PFSK-1 (cell line): ENCODE measurements around the gene EVA1A.

Source experiments
- FOXP2 ChIP-seq: optimal IDR thresholded peaks from 2 replicates; pipeline ENCODE3; 2011; ENCODE audit warnings: borderline replicate concordance, control low read depth, inconsistent platforms; ENCODE audit not compliant: insufficient read depth; ENCODE audit errors: extremely low read length, extremely low read depth
- POLR2AphosphoS5 ChIP-seq: IDR thresholded peaks from 2 replicates; pipeline ENCODE4 v1.6.1; 2012; ENCODE audit warnings: low read depth, mild to moderate bottlenecking, control low read depth, low read length, moderate library complexity
- SIN3A ChIP-seq: IDR thresholded peaks from 2 replicates; pipeline ENCODE4 v1.6.1; 2012; ENCODE audit warnings: mild to moderate bottlenecking, low read length, moderate library complexity, borderline replicate concordance; ENCODE audit not compliant: insufficient read depth
- TAF1 ChIP-seq: IDR thresholded peaks from 2 replicates; pipeline ENCODE4 v1.6.1; 2012; ENCODE audit warnings: low read length, control low read depth, borderline replicate concordance; ENCODE audit not compliant: insufficient read depth
- TF ChIP-seq, protein P1 (sequence below), 2 experiments: IDR thresholded peaks; 2 replicates each; pipeline versions ENCODE4 v1.6.1 to v1.8.0; 2011 to 2012; ENCODE audit warnings: low read depth in 2 of 2, low read length in 2 of 2, control low read depth in 1 of 2, inconsistent platforms in 1 of 2, mild to moderate bottlenecking in 1 of 2, moderate library complexity in 1 of 2; ENCODE audit not compliant: insufficient read depth in 1 of 2

The EVA1A gene

DNA sequence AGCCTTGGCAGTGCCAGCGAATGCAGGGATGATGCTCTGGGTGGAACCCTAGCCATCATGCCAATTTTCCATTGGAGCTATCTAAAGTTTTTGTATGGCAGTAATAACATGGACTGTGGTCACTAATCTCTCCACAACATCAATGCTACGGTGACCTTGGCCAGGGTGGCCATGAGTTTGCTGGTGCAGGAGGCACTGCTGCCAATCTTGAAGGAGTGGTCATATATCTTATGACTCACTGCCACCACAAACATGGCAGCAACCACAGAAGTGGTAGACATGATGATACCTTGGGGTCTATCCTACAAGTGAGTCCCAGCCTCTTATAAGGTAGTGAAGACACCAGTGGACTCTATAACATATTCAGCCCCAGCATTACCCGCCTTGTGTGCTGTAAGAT lies 104.6 kb downstream of the EVA1A start:
- TF ChIP-seq POLR2AphosphoS5: no peak
- no peak for TF ChIP-seq SIN3A
- TF ChIP-seq FOXP2: no peak
- no peak for TF ChIP-seq TAF1
- TF ChIP-seq, protein P1, sequence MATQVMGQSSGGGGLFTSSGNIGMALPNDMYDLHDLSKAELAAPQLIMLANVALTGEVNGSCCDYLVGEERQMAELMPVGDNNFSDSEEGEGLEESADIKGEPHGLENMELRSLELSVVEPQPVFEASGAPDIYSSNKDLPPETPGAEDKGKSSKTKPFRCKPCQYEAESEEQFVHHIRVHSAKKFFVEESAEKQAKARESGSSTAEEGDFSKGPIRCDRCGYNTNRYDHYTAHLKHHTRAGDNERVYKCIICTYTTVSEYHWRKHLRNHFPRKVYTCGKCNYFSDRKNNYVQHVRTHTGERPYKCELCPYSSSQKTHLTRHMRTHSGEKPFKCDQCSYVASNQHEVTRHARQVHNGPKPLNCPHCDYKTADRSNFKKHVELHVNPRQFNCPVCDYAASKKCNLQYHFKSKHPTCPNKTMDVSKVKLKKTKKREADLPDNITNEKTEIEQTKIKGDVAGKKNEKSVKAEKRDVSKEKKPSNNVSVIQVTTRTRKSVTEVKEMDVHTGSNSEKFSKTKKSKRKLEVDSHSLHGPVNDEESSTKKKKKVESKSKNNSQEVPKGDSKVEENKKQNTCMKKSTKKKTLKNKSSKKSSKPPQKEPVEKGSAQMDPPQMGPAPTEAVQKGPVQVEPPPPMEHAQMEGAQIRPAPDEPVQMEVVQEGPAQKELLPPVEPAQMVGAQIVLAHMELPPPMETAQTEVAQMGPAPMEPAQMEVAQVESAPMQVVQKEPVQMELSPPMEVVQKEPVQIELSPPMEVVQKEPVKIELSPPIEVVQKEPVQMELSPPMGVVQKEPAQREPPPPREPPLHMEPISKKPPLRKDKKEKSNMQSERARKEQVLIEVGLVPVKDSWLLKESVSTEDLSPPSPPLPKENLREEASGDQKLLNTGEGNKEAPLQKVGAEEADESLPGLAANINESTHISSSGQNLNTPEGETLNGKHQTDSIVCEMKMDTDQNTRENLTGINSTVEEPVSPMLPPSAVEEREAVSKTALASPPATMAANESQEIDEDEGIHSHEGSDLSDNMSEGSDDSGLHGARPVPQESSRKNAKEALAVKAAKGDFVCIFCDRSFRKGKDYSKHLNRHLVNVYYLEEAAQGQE (IDR thresholded peaks at IDR 0.05; ENCODE audit: insufficient read depth in 1 of 2, low read depth in 2 of 2, low read length in 2 of 2): no peak

DNA sequence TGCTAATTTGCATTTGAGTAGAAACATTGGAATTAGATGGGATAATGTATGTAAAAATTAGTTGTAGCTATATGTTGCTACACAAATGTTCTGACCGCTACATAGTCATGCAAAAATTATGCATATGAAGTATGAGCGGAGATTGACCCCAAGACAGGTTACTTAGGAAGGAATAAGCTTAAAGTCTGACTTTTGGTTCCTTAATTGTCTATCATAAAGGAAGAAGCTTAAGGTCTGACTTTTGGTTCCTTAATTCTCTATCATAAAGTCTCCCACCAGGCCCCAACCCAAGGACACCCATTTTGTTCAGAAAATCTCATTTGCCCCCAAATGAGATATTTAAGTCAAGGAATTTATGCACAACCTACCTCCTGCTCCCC lies 106.5 kb downstream of the EVA1A start:
- TF ChIP-seq POLR2AphosphoS5 (no peak), SIN3A (no peak), FOXP2 (no peak), TAF1 (no peak)
- TF ChIP-seq, protein P1 (IDR thresholded peaks at IDR 0.05; ENCODE audit: insufficient read depth in 1 of 2, low read depth in 2 of 2, low read length in 2 of 2): no peak

DNA sequence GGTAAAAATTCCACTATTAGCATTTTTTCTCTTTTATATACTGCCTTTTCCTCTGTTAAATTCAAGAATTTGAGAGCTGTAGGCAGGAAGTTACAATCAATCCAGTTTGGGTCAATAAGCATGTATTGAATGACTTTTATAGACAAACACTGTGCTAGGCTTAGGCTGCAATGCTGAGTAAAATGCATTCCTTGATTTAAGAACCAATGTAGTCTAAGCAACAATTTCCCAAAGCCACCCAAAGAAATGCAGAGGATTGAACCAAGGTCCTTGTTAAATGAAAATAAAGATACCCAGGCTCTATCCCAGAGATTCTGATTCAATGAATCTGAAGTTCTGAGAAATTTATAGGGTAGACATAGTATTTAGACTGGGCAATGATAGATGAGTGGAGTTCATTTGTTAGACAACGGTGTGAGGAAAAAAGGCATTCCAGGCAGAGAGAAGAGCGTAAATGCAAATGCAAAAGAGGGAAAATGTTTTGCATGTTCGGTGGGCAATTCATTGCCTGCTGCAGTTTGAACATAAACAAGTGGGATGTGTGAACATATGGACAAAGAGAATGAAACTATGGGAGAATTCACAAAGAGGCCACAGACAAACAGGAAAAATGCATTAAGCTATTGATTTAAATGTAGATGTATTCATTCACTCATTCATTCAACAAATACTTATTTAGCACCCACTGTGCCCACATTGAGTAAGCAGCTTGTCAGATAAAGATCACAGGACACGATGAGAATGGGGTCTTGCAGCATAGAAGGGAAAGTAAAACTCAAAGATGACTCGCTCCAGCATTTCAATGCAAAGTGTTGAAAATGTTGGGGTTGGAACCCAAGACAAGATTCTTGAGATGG lies 107.1 kb downstream of the EVA1A start:
- TF ChIP-seq FOXP2 (no peak), POLR2AphosphoS5 (no peak), SIN3A (no peak), TAF1 (no peak)
- TF ChIP-seq, protein P1 (IDR thresholded peaks at IDR 0.05; ENCODE audit: insufficient read depth in 1 of 2, low read depth in 2 of 2, low read length in 2 of 2): no peak

GRCh38 chr2:75450068-75450467 lies 110.7 kb downstream of the EVA1A start:
- TF ChIP-seq POLR2AphosphoS5: no peak
- no peak for TF ChIP-seq FOXP2
- TF ChIP-seq TAF1: no peak
- no peak for TF ChIP-seq SIN3A
- TF ChIP-seq, protein P1 (IDR thresholded peaks at IDR 0.05; ENCODE audit: insufficient read depth in 1 of 2, low read depth in 2 of 2, low read length in 2 of 2): no peak

- TF ChIP-seq TAF1 (no peak), SIN3A (no peak), FOXP2 (no peak), POLR2AphosphoS5 (no peak)
- TF ChIP-seq, protein P1 (IDR thresholded peaks at IDR 0.05; ENCODE audit: insufficient read depth in 1 of 2, low read depth in 2 of 2, low read length in 2 of 2): no peak
Measured at GRCh38 chr2:75447176-75447575, 113.6 kb downstream of the EVA1A start.
